ENCODE results near the gene PTPN11.

- no peak for TF ChIP-seq USF2 (IDR thresholded peaks at IDR 0.05; ENCODE audit: borderline replicate concordance, low read depth, low read length)
- TF ChIP-seq SIN3A (IDR thresholded peaks at IDR 0.05; ENCODE audit: borderline replicate concordance, low read depth, low read length) = no peak
- no peak for TF ChIP-seq POLR2AphosphoS5 (IDR thresholded peaks at IDR 0.05; ENCODE audit: low read depth, low read length)
- no peak for TF ChIP-seq RAD21 (IDR thresholded peaks at IDR 0.05; ENCODE audit: low read length)
- no peak for TF ChIP-seq CTCF (IDR thresholded peaks at IDR 0.05)
- TF ChIP-seq USF1 (IDR thresholded peaks at IDR 0.05; ENCODE audit: borderline replicate concordance, low read depth) = no peak
- no peak for TF ChIP-seq PBX3 (IDR thresholded peaks at IDR 0.05)
- no peak for TF ChIP-seq CHD2 (IDR thresholded peaks at IDR 0.05; ENCODE audit: low read length, partially characterized antibody)
- no peak for TF ChIP-seq REST (IDR thresholded peaks at IDR 0.05; ENCODE audit: low read depth, low read length)
- no peak for TF ChIP-seq MXI1 (IDR thresholded peaks at IDR 0.05; ENCODE audit: low read depth, low read length)
Observed at GRCh38 chr12:112456029-112456428, 37.3 kb downstream of the PTPN11 start.

Data from SK-N-SH (cell line).